OCI-LY1 (cell line): ENCODE data around the gene ACO2.

ENCODE experiments used
- CTCF ChIP-seq: fragments of 200-600 bp; sonication (generic), shearing (Covaris generic); IDR thresholded peaks from 2 replicates; pipeline ENCODE4 v1.5.1; 2017; ENCODE audit warnings: mild to moderate bottlenecking, antibody characterized with exemption, low read length, moderate library complexity, mixed read lengths
- EZH2 ChIP-seq: fragments of 200-600 bp; sonication (generic), shearing (Covaris generic); IDR thresholded peaks from 2 replicates; pipeline ENCODE4 v1.8.0; 2017; ENCODE audit warnings: borderline replicate concordance, mixed run types, mild to moderate bottlenecking, antibody characterized with exemption, low read length, moderate library complexity, mixed read lengths

GRCh38 chr22:41488076-41488475, 19.2 kb downstream of the ACO2 start:
- TF ChIP-seq CTCF (no peak), EZH2 (no peak)
